Subcutaneous adipose tissue (tissue), 4 donors: Measurements from ENCODE around the gene ZFP2. TPM values are rescaled to one million over a fixed set of nuclear protein-coding genes. Genes with fewer than 3 reads are reported as not detected.

Experiments
- total RNA-seq, 4 donors: library from RNA; depleted of rRNA; stranded (reverse); fragments of >200 nt; gene quantifications; one replicate each; pipeline ENCODE4 v1.1.0, GENCODE V29; 2016
- TF ChIP-seq, protein P1 (sequence below): fragments of 450-650 bp; IDR thresholded peaks from one replicate; pipeline ENCODE4 v1.5.1; 2016; ENCODE audit warnings: low read depth, mild to moderate bottlenecking, control low read depth, antibody characterized with exemption, moderate library complexity

Gene ZFP2
- total RNA-seq, 4 donors from 2014 or later: 1.5 to 3.6 (median 2.7) TPM

DNA sequence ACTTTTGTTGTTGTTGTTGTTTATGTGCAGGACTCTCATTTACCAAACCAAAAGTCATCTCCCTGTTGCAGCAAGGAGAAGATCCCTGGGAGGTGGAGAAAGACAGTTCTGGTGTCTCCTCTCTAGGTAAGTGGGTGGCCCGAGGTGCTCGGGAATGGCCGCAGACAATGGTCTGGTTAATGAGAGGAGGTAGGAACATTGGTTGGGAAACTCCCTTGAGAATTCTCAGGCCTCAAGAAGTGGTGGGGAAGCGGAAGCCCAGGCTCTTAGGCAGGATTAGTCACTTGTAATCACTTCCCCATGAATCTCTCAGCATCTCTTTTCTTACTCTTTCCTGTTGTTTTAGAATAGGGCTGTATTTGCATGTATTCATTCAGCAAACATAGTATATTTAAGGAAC, 28.8 kb upstream of the ZFP2 start:
- TF ChIP-seq, protein P1, sequence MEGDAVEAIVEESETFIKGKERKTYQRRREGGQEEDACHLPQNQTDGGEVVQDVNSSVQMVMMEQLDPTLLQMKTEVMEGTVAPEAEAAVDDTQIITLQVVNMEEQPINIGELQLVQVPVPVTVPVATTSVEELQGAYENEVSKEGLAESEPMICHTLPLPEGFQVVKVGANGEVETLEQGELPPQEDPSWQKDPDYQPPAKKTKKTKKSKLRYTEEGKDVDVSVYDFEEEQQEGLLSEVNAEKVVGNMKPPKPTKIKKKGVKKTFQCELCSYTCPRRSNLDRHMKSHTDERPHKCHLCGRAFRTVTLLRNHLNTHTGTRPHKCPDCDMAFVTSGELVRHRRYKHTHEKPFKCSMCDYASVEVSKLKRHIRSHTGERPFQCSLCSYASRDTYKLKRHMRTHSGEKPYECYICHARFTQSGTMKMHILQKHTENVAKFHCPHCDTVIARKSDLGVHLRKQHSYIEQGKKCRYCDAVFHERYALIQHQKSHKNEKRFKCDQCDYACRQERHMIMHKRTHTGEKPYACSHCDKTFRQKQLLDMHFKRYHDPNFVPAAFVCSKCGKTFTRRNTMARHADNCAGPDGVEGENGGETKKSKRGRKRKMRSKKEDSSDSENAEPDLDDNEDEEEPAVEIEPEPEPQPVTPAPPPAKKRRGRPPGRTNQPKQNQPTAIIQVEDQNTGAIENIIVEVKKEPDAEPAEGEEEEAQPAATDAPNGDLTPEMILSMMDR: no peak

DNA sequence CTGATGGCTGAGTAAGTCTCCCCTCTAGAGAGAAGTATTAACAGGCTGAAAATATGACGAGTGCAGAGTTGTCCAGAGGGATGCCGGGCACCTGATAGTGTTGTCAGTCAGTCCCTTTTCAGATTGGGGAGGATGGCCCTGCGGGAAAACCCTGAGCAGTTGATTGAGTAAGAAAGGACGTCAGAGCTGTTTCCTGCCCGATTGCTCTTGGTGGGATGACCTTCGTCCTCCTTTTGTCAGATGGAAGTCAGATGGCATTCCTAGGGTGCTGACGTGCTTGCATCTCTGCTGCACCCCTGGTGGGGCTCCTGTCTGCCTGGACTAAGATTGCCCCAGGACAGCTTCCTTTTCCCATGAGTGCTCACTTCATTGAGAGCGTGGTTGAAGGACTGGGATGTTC, 26.1 kb upstream of the ZFP2 start:
- TF ChIP-seq, protein P1: no peak

DNA sequence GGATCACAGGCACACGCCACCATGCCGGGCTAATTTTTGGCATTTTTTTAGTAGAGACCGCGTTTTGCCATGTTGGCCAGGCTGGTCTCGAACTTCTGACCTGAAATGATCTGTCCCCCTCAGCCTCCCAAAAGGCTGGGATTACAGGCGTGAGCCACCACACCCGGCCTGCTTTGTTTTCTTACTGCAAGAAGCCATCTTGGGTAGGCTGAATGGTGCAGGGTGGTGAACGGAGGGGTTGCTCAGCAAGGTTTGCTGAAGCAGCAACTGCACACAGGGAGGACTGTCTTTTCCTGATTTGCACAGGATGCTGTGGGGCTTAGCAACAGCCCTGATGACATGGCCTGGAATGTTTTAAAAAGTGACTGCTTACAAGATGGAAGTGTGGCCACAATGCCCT, 25.3 kb upstream of the ZFP2 start:
- TF ChIP-seq, protein P1: no peak

DNA sequence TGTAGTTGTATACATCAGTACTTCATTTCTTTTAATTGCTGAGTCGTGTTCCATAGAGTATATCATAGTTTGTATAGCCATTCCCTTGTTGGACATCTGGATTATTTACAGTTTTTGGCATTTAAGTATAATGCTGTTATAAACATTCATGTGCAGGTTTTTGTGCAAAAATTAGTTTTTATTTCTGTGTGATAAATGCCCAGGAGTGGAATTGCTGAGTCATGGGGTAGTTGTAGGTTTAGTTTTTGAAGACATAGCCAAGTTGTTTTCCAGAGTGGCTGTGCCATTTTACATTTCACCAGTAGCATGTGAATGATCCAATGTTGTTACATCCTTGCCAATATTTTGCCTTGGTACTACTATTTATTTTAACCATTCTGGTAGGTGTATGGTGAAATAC, 23.4 kb upstream of the ZFP2 start:
- TF ChIP-seq, protein P1: no peak

- TF ChIP-seq, protein P1: no peak
Measured at GRCh38 chr5:178883815-178884430, 11.8 kb upstream of the ZFP2 start.

DNA sequence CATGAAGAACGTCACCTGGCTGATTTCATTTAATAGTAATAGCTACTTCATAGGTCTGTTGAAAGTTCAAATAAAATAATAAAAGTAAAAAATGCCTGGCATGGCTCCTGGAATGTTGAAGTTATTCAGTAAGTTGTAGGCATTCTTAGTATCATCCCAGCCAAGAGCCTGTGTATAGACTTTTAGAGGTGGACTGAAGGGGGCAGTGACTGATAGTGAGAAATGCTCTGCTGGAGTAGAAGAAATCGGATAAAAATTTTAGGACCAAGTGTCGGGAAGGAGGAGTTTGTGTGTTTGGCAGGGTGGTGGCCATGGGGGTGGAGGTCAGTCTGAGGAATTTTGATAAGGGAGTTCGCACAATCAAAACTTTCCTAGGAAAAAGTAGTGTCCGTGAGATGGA, 3.6 kb downstream of the ZFP2 start:
- TF ChIP-seq, protein P1: no peak

DNA sequence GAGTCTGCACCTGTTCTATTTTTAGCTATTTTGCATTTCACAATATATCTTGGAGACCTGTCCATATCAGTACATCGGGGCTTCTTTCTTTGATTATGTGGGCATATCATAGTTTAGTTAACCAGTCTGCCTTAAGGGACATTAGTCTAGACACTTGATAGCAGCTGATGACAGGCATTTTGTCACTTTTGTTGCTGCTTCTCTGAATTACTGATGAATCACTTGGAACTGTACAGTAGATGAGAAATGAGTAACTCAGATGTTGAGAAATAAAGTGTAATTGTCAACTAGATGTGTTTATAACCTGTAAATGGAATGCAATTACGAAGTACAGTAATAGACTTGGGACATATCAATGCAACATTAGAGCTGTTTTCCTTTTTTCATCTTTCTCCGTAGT, 7.1 kb downstream of the ZFP2 start:
- TF ChIP-seq, protein P1: no peak
